OCI-LY1 (cell line): ENCODE data around the gene ZBTB6.

ENCODE experiments used
- CTCF ChIP-seq: fragments of 200-600 bp; sonication (generic), shearing (Covaris generic); IDR thresholded peaks from 2 replicates; pipeline ENCODE4 v1.5.1; 2017; ENCODE audit warnings: mild to moderate bottlenecking, antibody characterized with exemption, low read length, moderate library complexity, mixed read lengths
- EZH2 ChIP-seq: fragments of 200-600 bp; sonication (generic), shearing (Covaris generic); IDR thresholded peaks from 2 replicates; pipeline ENCODE4 v1.8.0; 2017; ENCODE audit warnings: borderline replicate concordance, mixed run types, mild to moderate bottlenecking, antibody characterized with exemption, low read length, moderate library complexity, mixed read lengths

- no peak for TF ChIP-seq CTCF
- no peak for TF ChIP-seq EZH2
These were observed 47.8 kb downstream of the ZBTB6 start for GRCh38 chr9:122865300-122865699.
